Keratinocyte (primary cell): Measurements from ENCODE around the gene SMYD3. TPM values are rescaled to one million over a fixed set of nuclear protein-coding genes. Genes with fewer than 3 reads are reported as not detected.

ENCODE experiments used
- DNase-seq: peaks from one replicate; pipeline ENCODE4 v3.0.0-alpha.2; 2011; ENCODE audit warnings: low read depth, missing footprints, low spot score
- FAIRE-seq: peaks from 2 replicates; lab custom pipeline; 2011; peaks lifted over from hg19 to GRCh38; lab: Jason Lieb, UNC
- H2AFZ ChIP-seq: 2 replicates; pipeline ENCODE4 v1.6.0; 2012; ENCODE audit warnings: low read length, control low read depth, inconsistent platforms; ENCODE audit not compliant: control insufficient read depth
- H3K27ac ChIP-seq: 2 replicates; pipeline ENCODE4 v1.5.1; 2011; ENCODE audit warnings: low read length; ENCODE audit not compliant: control insufficient read depth, insufficient read depth
- H3K27me3 ChIP-seq: 3 replicates; pipeline ENCODE4 v1.6.0; 2011; ENCODE audit warnings: low read length; ENCODE audit not compliant: control insufficient read depth, insufficient read depth; ENCODE audit errors: extremely low read depth
- H3K36me3 ChIP-seq, 2 experiments: 2 replicates in 1 of 2; 3 replicates in 1 of 2; pipeline ENCODE4 v1.5.1; 2011; ENCODE audit warnings: low read length in 2 of 2, mild to moderate bottlenecking in 1 of 2; ENCODE audit not compliant: control insufficient read depth in 2 of 2, insufficient read depth in 2 of 2; ENCODE audit errors: extremely low read depth in 1 of 2
- H3K4me1 ChIP-seq: 3 replicates; pipeline ENCODE4 v1.5.1; 2011; ENCODE audit warnings: low read length; ENCODE audit not compliant: control insufficient read depth, insufficient read depth; ENCODE audit errors: extremely low read depth
- H3K4me2 ChIP-seq: 3 replicates; pipeline ENCODE4 v1.6.0; 2011; ENCODE audit warnings: low read depth, low read length; ENCODE audit not compliant: control insufficient read depth, insufficient read depth; ENCODE audit errors: extremely low read depth
- H3K4me3 ChIP-seq, 3 experiments: fragments of 200-600 bp in 1 of 3; sonication (generic) in 1 of 3; 2 replicates in 2 of 3; 3 replicates in 1 of 3; pipeline ENCODE4 v1.5.1; 2011 to 2016; ENCODE audit warnings: low read length in 3 of 3, mild to moderate bottlenecking in 3 of 3, control low read depth in 2 of 3, inconsistent platforms in 1 of 3, low read depth in 1 of 3, mixed read lengths in 1 of 3, mixed run types in 1 of 3, moderate library complexity in 1 of 3; ENCODE audit not compliant: control insufficient read depth in 2 of 3, insufficient read depth in 2 of 3; ENCODE audit errors: extremely low read depth in 1 of 3
- H3K79me2 ChIP-seq: 2 replicates; pipeline ENCODE4 v1.6.0; 2012; ENCODE audit warnings: low read length; ENCODE audit not compliant: control insufficient read depth, insufficient read depth
- H3K9ac ChIP-seq: 3 replicates; pipeline ENCODE4 v1.6.0; 2011; ENCODE audit warnings: low read length; ENCODE audit not compliant: control insufficient read depth, insufficient read depth; ENCODE audit errors: extremely low read depth
- H3K9me1 ChIP-seq: 3 replicates; pipeline ENCODE4 v1.6.0; 2011; ENCODE audit warnings: low read length; ENCODE audit not compliant: control insufficient read depth, insufficient read depth; ENCODE audit errors: extremely low read depth
- H3K9me3 ChIP-seq: 2 replicates; pipeline ENCODE4 v1.5.1; 2012; ENCODE audit warnings: low read depth, low read length; ENCODE audit not compliant: control insufficient read depth
- H4K20me1 ChIP-seq: 3 replicates; pipeline ENCODE4 v1.6.0; 2011; ENCODE audit warnings: low read length; ENCODE audit not compliant: control insufficient read depth, insufficient read depth; ENCODE audit errors: extremely low read depth
- CTCF ChIP-seq, 3 experiments: IDR thresholded peaks in 1 of 3; conservative IDR thresholded peaks in 1 of 3; optimal IDR thresholded peaks in 1 of 3; 2 replicates in 2 of 3; 3 replicates in 1 of 3; pipeline versions ENCODE3 to v1.5.1; 2011; ENCODE audit warnings: low read length in 3 of 3, mild to moderate bottlenecking in 3 of 3, moderate library complexity in 2 of 3, control low read depth in 1 of 3, inconsistent platforms in 1 of 3; ENCODE audit not compliant: insufficient read depth in 2 of 3; ENCODE audit errors: extremely low read depth in 1 of 3
- EZH2 ChIP-seq: IDR thresholded peaks from one replicate; pipeline ENCODE4 v1.6.1; 2012; ENCODE audit warnings: inconsistent platforms, mild to moderate bottlenecking, low read length, moderate library complexity
- dilution Hi-C: fragments of 300-500 bp; cut with MboI; formaldehyde crosslinking; loops from one replicate; pipeline ENCODE4 v1.7.0; 2020; ENCODE audit warnings: low sequenced_read_pairs; ENCODE audit not compliant: extremely low pct_ligation_motif_present
- polyA plus RNA-seq, 5 experiments: library from polyadenylated mRNA; depleted of rRNA in 3 of 5; stranded (reverse) in 3 of 5; stranded (forward) in 1 of 5; unstranded in 1 of 5; fragments of >200 nt; gene quantifications; 1 replicate in 1 of 5; 2 replicates in 3 of 5; 3 replicates in 1 of 5; pipeline versions ENCODE4 v1.2.1 to v1.2.3, GENCODE V29; 2011 to 2012; ENCODE audit warnings: missing spikeins in 2 of 5, low read depth in 1 of 5, low replicate concordance in 1 of 5

SMYD3 gene
- polyA plus RNA-seq, 1 donor (not counting 4 experiments of a cell fraction or from before 2014, with no cell fraction given): 31.0 TPM

GRCh38 chr1:245958016-245958415, 549.1 kb downstream of the SMYD3 start:
- no peak overlapping the region for H3K27ac ChIP-seq
- TF ChIP-seq CTCF (optimal IDR thresholded peaks at IDR 0.05 in 1 of 3, IDR thresholded peaks at IDR 0.05 in 1 of 3, conservative IDR thresholded peaks at IDR 0.05 in 1 of 3; ENCODE audit: extremely low read depth in 1 of 3, insufficient read depth in 2 of 3, low read length in 3 of 3) (no peak), EZH2 (no peak)
- DNase-seq (no peak), FAIRE-seq (no peak)
- peaks cover 2% of the 10 kb centered on the region for H3K4me1 ChIP-seq
- no peaks in the 10 kb centered on the region for H4K20me1 ChIP-seq
- dilution Hi-C loops: no loop called here
- H3K27me3 ChIP-seq: no peaks in the 10 kb centered on the region
- H3K79me2 ChIP-seq: no peaks in the 10 kb centered on the region
- no peak overlapping the region for H3K4me3 ChIP-seq
- H2AFZ ChIP-seq: no peak overlapping the region
- H3K9me1 ChIP-seq: no peaks in the 10 kb centered on the region
- no peaks in the 10 kb centered on the region for H3K36me3 ChIP-seq
- no peaks in the 10 kb centered on the region for H3K9me3 ChIP-seq
- H3K9ac ChIP-seq: no peak overlapping the region
- no peak overlapping the region for H3K4me2 ChIP-seq

GRCh38 chr1:245957427-245957826, 549.7 kb downstream of the SMYD3 start:
- no peaks in the 10 kb centered on the region for H3K27me3 ChIP-seq
- H3K9me1 ChIP-seq: no peaks in the 10 kb centered on the region
- no peak overlapping the region for H2AFZ ChIP-seq
- H3K27ac ChIP-seq: no peak overlapping the region
- H3K4me2 ChIP-seq: no peak overlapping the region
- TF ChIP-seq CTCF (optimal IDR thresholded peaks at IDR 0.05 in 1 of 3, IDR thresholded peaks at IDR 0.05 in 1 of 3, conservative IDR thresholded peaks at IDR 0.05 in 1 of 3; ENCODE audit: extremely low read depth in 1 of 3, insufficient read depth in 2 of 3, low read length in 3 of 3) (no peak), EZH2 (no peak)
- no peaks in the 10 kb centered on the region for H3K79me2 ChIP-seq
- no peaks in the 10 kb centered on the region for H3K9me3 ChIP-seq
- peaks cover 2% of the 10 kb centered on the region for H3K4me1 ChIP-seq
- dilution Hi-C loops: no loop called here
- H4K20me1 ChIP-seq: no peaks in the 10 kb centered on the region
- H3K4me3 ChIP-seq: no peak overlapping the region
- no peak for FAIRE-seq
- no peak for DNase-seq
- no peak overlapping the region for H3K9ac ChIP-seq
- no peaks in the 10 kb centered on the region for H3K36me3 ChIP-seq
